Stimulated activated CD4-positive, alpha-beta T cell treated with anti-CD3 and anti-CD28 coated beads, Interleukin-15, amount 100 ng/mL, for 48 hours (primary cell): ENCODE results near the gene COL4A4.
A peak's percentile ranks its signal among the peaks of the same experiment; 100 is the strongest.

Experiments used
- DNase-seq, 2 donors: peaks; one replicate each; pipeline ENCODE4 v3.0.0-alpha.2; 2020; ENCODE audit warnings: low read depth in 2 of 2

The COL4A4 gene

DNA sequence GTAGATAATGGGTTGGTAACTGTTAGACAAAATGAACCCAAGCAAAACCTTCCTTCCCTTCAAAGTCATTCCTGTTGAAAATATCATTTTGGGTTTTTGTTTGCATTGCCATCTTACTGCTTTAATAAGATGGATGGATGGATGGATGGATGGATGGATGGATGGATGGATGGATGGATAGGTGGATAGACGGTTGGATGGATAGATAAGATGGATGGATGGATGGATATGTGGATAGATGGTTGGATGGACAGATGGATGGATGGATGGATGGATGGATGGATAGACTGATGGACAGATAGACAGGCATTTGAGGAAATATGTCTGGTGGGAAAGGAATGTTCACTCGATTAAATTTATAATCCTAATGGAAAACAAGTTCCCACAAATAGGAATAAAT lies 133.2 kb downstream of the COL4A4 start:
- no peak for DNase-seq

- no peak for DNase-seq
Observed at GRCh38 chr2:227029426-227030105, 134.4 kb downstream of the COL4A4 start.

DNA sequence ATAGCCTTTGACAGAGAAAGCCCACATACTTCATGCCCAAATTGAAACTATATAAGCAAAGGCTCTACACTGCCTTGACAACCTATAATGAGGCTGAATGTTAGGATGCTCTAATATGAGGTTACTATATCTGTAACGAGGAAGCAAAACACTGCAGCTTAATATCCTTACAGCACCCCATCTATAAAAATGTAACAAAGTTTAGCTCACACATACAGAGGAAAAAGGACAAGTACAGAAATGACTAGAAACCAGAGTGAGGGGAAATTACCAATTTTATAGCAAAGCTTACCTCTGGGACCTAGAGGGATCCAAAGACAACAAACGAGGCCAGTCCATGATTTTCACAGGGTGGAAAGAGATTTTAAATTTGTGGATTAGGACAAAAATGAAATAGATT lies 138.5 kb downstream of the COL4A4 start:
- no peak for DNase-seq

GRCh38 chr2:227022608-227023007 lies 141.4 kb downstream of the COL4A4 start:
- DNase-seq: no peak

- DNase-seq: no peak
Observed at GRCh38 chr2:227020416-227020815, 143.6 kb downstream of the COL4A4 start.

GRCh38 chr2:227016894-227017293 lies 147.1 kb downstream of the COL4A4 start:
- no peak for DNase-seq

DNA sequence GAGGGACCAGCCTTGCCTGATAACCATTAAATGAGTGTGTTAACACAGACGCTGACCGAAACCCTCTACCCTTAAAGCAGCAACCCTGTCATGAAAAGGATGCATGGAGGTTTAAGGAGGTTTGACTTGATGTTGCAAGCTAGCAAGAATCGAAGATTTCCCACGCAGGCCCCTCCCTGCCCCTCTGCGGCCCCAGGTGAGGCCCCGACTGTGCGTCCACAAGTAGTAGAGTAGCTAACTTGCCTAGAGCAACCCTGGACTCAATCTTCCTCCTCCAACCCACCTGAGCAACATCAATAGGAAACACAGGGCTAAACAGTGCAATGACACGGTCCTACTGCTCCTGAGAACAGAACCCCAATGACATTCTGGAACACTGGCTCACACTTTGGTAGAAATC lies 150.1 kb downstream of the COL4A4 start:
- no peak for DNase-seq

- no peak for DNase-seq
Observed at GRCh38 chr2:227013330-227013729, 150.7 kb downstream of the COL4A4 start.

DNA sequence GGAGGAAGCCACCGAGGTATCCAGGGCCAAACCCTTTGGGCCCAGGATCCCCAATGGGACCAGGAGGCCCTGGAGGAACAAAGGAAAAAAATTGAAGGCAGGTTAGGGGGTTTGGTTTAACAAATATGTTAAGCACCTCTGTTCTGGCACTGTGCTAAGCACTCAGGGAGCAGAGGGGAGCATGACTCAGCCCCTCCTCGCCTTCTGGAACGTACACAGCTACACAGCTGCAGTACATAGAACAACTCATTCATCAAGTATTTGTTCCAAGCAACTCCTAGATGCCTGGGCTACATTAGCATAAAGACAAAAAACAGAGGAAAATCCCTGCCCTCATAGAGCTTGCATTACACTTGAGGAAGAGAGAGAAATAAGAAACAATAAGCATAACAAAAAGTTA lies 153.6 kb downstream of the COL4A4 start:
- DNase-seq: no peak

- DNase-seq: no peak
Observed at GRCh38 chr2:227007940-227008339, 156.1 kb downstream of the COL4A4 start.

- DNase-seq: no peak
Observed at GRCh38 chr2:227007148-227007547, 156.9 kb downstream of the COL4A4 start.

- no peak for DNase-seq
Observed at GRCh38 chr2:227006189-227006897, 157.7 kb downstream of the COL4A4 start.

DNA sequence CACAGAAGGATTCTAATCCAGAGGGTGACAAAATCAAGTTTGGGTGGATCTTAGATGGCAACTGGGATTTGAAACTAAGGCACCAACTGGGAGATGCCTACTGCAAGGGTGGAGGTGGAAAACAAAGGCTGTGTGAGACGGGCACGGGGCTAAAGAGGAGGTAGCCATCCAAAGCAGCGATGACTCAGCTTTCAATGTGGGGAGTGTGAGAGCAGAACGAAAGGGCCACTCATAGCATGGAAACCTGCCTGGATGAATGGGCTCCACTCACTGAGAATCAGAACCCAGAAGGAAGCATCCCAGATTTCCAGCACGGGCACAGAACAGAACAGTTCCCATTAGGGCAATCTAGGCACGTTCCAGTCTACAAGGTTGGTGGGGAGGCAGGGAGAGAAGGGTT lies 159.5 kb downstream of the COL4A4 start:
- DNase-seq: no peak

DNA sequence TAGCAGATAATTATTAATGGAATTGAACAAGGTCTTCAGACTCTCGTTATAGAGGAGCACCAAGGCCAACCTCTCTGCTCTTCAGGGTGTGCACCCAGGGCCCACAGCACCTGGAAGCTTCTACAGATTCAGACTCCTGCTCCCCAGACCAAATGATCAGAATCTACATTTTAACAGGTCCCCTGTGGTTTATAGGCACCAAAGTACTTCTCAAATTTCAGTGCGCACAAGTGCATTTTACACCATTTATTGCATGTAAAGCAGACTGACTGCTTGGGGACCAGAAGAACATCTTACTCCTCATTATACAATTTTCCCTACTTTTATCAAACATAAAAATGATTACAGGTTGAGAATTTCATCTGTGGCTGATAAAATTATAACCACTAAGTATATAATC lies 163.9 kb downstream of the COL4A4 start:
- DNase-seq: no peak

- no peak for DNase-seq
Observed at GRCh38 chr2:226999661-227000060, 164.3 kb downstream of the COL4A4 start.

DNA sequence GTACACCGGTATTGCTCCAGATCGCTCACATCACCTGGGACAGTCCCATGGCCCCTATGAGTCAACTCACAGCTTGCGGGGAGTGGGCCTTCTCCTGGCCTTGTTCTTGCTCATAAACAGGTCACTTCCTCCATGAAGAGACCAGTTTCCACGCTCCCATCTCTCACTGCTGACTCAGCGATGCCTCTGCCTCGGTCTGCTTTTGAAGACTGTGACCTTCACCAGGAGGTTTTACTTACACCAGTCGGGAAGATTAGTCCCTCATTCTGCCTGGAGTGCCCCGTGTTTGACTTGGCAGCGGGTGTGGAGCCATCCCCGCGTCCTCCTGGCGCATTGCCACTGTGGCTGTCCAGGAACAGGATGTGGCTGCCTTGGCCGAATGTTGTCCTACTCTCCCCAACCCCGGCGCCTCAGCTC lies 168.4 kb downstream of the COL4A4 start:
- DNase-seq: peak; percentile 63 to 70

- no peak for DNase-seq
Observed at GRCh38 chr2:226994775-226995174, 169.2 kb downstream of the COL4A4 start.

- no peak for DNase-seq
Observed at GRCh38 chr2:226993171-226993570, 170.8 kb downstream of the COL4A4 start.

- no peak for DNase-seq
Observed at GRCh38 chr2:226991663-226992062, 172.3 kb downstream of the COL4A4 start.

GRCh38 chr2:226985583-226985946 lies 178.4 kb downstream of the COL4A4 start:
- DNase-seq: no peak

DNA sequence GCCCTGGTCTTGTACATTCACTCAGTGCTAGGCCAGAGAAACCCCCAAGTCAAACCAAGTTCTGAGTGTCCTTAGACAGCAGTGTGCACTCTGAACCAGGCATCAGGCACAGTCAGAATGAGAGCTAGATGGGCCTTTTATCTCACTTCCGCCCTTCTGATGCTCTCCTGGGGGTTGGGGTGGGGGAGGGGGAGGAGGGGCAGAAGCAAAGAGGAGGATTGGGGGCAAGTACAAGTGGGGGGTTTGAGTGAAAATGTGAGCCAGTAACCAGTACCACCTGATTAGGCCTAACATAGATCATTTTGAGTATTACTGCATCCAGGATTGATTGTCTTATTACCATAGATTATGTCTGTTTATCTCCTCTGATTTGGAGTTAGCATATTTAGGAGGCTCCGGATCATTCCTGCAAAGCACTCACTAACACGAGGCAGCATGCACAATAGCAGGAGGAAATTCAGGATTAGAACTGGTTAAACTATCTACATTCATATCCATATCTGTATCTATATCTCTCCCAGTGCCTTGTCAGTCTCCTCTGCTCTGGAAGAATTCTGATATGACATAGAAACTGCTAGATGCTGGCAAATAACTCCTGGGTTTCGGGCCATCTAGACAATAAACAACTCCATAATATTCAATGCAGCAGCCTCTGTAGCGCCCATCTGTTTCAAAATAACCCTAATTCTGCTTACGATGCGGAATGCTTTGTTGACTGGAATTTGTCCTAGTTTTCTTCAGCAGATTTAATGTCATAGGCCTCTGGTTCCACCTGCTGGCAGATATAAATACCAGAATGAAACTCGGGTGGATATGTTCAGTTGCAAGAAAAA lies 179.0 kb downstream of the COL4A4 start:
- DNase-seq: peak in 1 of 2 donors; percentile 8

GRCh38 chr2:226983895-226984749 lies 179.9 kb downstream of the COL4A4 start:
- no peak for DNase-seq
